ENCODE data around the gene TSPYL6.

- TF ChIP-seq SUZ12 (IDR thresholded peaks at IDR 0.05; ENCODE audit: extremely low read depth, insufficient read depth, insufficient read length) (no peak), YY1 (IDR thresholded peaks at IDR 0.05; ENCODE audit: insufficient read depth, insufficient read length) (no peak), ZNF274 (IDR thresholded peaks at IDR 0.05; ENCODE audit: low read depth, low read length) (no peak)
Observed at GRCh38 chr2:54258166-54258565, 2.1 kb upstream of the TSPYL6 start.
